ENCODE data around the gene SOBP.
"Not testable (repeated sequence)": the region's sequence is repeated elsewhere in the genome, so short reads cannot be mapped to it uniquely, and the experiment has no call there.

SOBP gene

GRCh38 chr6:107546691-107547450, 57.0 kb downstream of the SOBP start:
- DNase-seq, result no peak
- H3K4me3 Mint-ChIP-seq, result no peak overlapping the region
- no peak overlapping the region for H3K27ac Mint-ChIP-seq
- no peak for TF ChIP-seq CTCF (IDR thresholded peaks at IDR 0.05)
- peaks cover 88% of the 10 kb centered on the region for H3K36me3 Mint-ChIP-seq (ENCODE audit: low read depth)
- peaks cover 5% of the 10 kb centered on the region for H3K4me1 Mint-ChIP-seq
- no peaks in the 10 kb centered on the region for H3K9me3 Mint-ChIP-seq
- no peaks in the 10 kb centered on the region for H3K27me3 Mint-ChIP-seq (ENCODE audit: low read depth, poor library complexity)

- Mint-ChIP-seq H3K36me3 (ENCODE audit: low read depth) (peaks cover 88% of the 10 kb centered on the region), H3K4me1 (no peaks in the 10 kb centered on the region), H3K4me3 (no peak overlapping the region), H3K9me3 (no peaks in the 10 kb centered on the region), H3K27ac (no peak overlapping the region), H3K27me3 (ENCODE audit: low read depth, poor library complexity) (no peaks in the 10 kb centered on the region)
- no peak for DNase-seq
- no peak for TF ChIP-seq CTCF (IDR thresholded peaks at IDR 0.05)
Observed at GRCh38 chr6:107547451-107547840, 57.5 kb downstream of the SOBP start.

GRCh38 chr6:107550241-107550840, 60.4 kb downstream of the SOBP start:
- DNase-seq, result no peak
- H3K9me3 Mint-ChIP-seq, result no peaks in the 10 kb centered on the region
- TF ChIP-seq CTCF (IDR thresholded peaks at IDR 0.05), result no peak
- no peaks in the 10 kb centered on the region for H3K4me1 Mint-ChIP-seq
- H3K27me3 Mint-ChIP-seq (ENCODE audit: low read depth, poor library complexity), result no peaks in the 10 kb centered on the region
- H3K36me3 Mint-ChIP-seq (ENCODE audit: low read depth), result peaks cover 76% of the 10 kb centered on the region
- H3K27ac Mint-ChIP-seq, result no peak overlapping the region
- no peak overlapping the region for H3K4me3 Mint-ChIP-seq

GRCh38 chr6:107550906-107551305, 61.0 kb downstream of the SOBP start:
- TF ChIP-seq CTCF (IDR thresholded peaks at IDR 0.05), result no peak
- Mint-ChIP-seq H3K4me1 (no peaks in the 10 kb centered on the region), H3K9me3 (no peaks in the 10 kb centered on the region), H3K4me3 (no peak overlapping the region), H3K36me3 (ENCODE audit: low read depth) (peaks cover 76% of the 10 kb centered on the region), H3K27ac (no peak overlapping the region), H3K27me3 (ENCODE audit: low read depth, poor library complexity) (no peaks in the 10 kb centered on the region)
- DNase-seq, result no peak

- H3K27me3 Mint-ChIP-seq (ENCODE audit: low read depth, poor library complexity); H3K27ac Mint-ChIP-seq; DNase-seq; H3K4me3 Mint-ChIP-seq; H3K9me3 Mint-ChIP-seq; H3K4me1 Mint-ChIP-seq: not testable (repeated sequence)
- H3K36me3 Mint-ChIP-seq (ENCODE audit: low read depth), result peaks cover 72% of the 10 kb centered on the region
Observed at GRCh38 chr6:107553121-107553520, 63.2 kb downstream of the SOBP start.

GRCh38 chr6:107554326-107554725, 64.4 kb downstream of the SOBP start:
- no peaks in the 10 kb centered on the region for H3K27me3 Mint-ChIP-seq (ENCODE audit: low read depth, poor library complexity)
- H3K27ac Mint-ChIP-seq, result no peak overlapping the region
- peaks cover 78% of the 10 kb centered on the region for H3K36me3 Mint-ChIP-seq (ENCODE audit: low read depth)
- H3K4me3 Mint-ChIP-seq, result no peak overlapping the region
- no peak for TF ChIP-seq CTCF (IDR thresholded peaks at IDR 0.05)
- H3K9me3 Mint-ChIP-seq, result no peaks in the 10 kb centered on the region
- H3K4me1 Mint-ChIP-seq, result peaks cover under 1% of the 10 kb centered on the region
- DNase-seq, result no peak

Measured in nephron progenitor cell (in vitro differentiated cells).